Endothelial cell (in vitro differentiated cells): ENCODE results near the gene ACTRT1. TPM values are rescaled to one million over a fixed set of nuclear protein-coding genes. Genes with fewer than 3 reads are reported as not detected.

Source experiments
- DNase-seq: peaks from one replicate; pipeline ENCODE4 v3.0.0; 2021; ENCODE audit warnings: low spot score
- H3K27ac Mint-ChIP-seq: one replicate; pipeline ENCODE4 v1.8.0; 2021; ENCODE audit warnings: mixed read lengths, inconsistent platforms; ENCODE audit not compliant: unreplicated experiment
- H3K27me3 Mint-ChIP-seq: one replicate; pipeline ENCODE4 v1.8.0; 2021; ENCODE audit warnings: mild to moderate bottlenecking, moderate library complexity, mixed read lengths, inconsistent platforms; ENCODE audit not compliant: unreplicated experiment
- H3K36me3 Mint-ChIP-seq: one replicate; pipeline ENCODE4 v1.8.0; 2021; ENCODE audit warnings: mild to moderate bottlenecking, low read depth, mixed read lengths, inconsistent platforms; ENCODE audit not compliant: unreplicated experiment
- H3K4me1 Mint-ChIP-seq: one replicate; pipeline ENCODE4 v1.8.0; 2021; ENCODE audit warnings: mild to moderate bottlenecking, mixed read lengths, inconsistent platforms; ENCODE audit not compliant: unreplicated experiment
- H3K4me3 Mint-ChIP-seq: one replicate; pipeline ENCODE4 v1.8.0; 2021; ENCODE audit warnings: mild to moderate bottlenecking, mixed read lengths, inconsistent platforms; ENCODE audit not compliant: unreplicated experiment
- H3K9me3 Mint-ChIP-seq: one replicate; pipeline ENCODE4 v1.8.0; 2021; ENCODE audit warnings: mixed read lengths, inconsistent platforms; ENCODE audit not compliant: unreplicated experiment
- total RNA-seq: library from RNA; stranded (reverse); fragmentation: NEBNext Ultra II Directional; extraction: Animal tissue kit (Norgen Biotek cat#: 25700); gene quantifications from one replicate; pipeline ENCODE4 v1.2.1, GENCODE V29; 2021; ENCODE audit not compliant: unreplicated experiment
- TF ChIP-seq, protein P1 (sequence below): fragments of 200-600 bp; sonication (generic); IDR thresholded peaks from one replicate; pipeline ENCODE4 v1.5.0; 2021; ENCODE audit warnings: antibody characterized with exemption; ENCODE audit not compliant: unreplicated experiment

The ACTRT1 gene
- total RNA-seq, 1 donor from 2014 or later = not detected

DNA sequence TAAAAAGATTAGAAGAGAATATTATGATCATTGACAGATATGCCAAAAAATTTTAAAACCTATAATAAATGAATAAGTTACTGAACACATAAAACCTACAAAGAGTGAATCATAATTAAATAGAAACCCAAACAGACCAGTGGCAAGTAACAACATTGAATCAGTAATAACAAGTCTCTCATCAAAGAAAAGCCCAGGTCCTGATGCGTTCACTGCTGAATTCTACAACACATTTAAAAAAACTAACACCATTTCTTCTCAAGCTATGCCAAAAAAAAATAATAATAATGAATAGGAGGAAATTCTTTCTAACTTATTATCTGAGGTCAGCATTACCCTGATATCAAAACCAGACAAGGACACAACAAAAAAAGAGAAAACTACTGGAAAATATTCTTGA, 30.6 kb downstream of the ACTRT1 start:
- TF ChIP-seq, protein P1, sequence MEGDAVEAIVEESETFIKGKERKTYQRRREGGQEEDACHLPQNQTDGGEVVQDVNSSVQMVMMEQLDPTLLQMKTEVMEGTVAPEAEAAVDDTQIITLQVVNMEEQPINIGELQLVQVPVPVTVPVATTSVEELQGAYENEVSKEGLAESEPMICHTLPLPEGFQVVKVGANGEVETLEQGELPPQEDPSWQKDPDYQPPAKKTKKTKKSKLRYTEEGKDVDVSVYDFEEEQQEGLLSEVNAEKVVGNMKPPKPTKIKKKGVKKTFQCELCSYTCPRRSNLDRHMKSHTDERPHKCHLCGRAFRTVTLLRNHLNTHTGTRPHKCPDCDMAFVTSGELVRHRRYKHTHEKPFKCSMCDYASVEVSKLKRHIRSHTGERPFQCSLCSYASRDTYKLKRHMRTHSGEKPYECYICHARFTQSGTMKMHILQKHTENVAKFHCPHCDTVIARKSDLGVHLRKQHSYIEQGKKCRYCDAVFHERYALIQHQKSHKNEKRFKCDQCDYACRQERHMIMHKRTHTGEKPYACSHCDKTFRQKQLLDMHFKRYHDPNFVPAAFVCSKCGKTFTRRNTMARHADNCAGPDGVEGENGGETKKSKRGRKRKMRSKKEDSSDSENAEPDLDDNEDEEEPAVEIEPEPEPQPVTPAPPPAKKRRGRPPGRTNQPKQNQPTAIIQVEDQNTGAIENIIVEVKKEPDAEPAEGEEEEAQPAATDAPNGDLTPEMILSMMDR = no peak

DNA sequence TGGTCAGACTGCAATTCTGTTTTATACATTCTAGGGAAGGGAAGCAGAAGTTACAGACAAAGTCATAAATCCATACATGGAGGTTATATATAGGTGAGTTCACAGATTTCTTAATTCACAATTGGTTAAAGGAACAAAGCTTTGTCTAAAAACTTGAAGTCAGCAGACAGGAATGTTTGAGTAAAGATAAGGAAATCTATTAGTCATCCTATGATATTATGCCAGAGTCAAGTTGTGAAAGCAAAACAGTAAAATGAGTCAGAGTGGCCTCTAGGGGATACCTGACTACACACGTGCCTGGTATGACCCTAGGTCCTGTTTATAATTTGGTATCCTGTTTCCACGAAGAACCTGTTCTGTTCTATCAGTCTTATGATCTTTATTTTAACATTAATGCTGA, 31.5 kb downstream of the ACTRT1 start:
- TF ChIP-seq, protein P1 = no peak
- Mint-ChIP-seq H3K4me3 (no peak overlapping the region), H3K4me1 (no peaks in the 10 kb centered on the region), H3K9me3 (no peaks in the 10 kb centered on the region), H3K36me3 (no peaks in the 10 kb centered on the region), H3K27me3 (no peaks in the 10 kb centered on the region), H3K27ac (no peak overlapping the region)
- no peak for DNase-seq

More for the DNA sequence above, 30.6 kb downstream of the ACTRT1 start:
- Mint-ChIP-seq H3K4me3 (no peak overlapping the region), H3K27ac (no peak overlapping the region), H3K27me3 (no peaks in the 10 kb centered on the region), H3K4me1 (no peaks in the 10 kb centered on the region), H3K9me3 (no peaks in the 10 kb centered on the region), H3K36me3 (no peaks in the 10 kb centered on the region)
- DNase-seq = no peak

DNA sequence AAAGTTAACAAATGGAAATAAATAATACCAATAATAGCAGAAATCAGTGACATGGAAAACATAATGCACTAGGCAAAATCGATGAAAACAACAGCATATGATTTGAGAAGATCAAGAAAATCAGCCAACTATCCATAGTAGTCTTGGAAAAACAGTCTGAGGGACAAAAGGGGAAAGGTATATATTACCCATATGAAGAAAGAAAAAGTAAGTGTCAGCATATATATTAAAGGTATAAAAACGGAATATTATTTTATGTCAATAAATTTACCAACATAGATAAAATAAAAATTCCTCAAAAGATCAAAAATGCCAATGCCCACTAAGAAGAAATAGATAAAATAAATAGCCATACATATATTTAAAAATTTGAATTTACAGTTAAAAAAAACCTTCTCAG, 33.0 kb downstream of the ACTRT1 start:
- TF ChIP-seq, protein P1 = no peak
- Mint-ChIP-seq H3K27ac (no peak overlapping the region), H3K4me1 (no peaks in the 10 kb centered on the region), H3K36me3 (no peaks in the 10 kb centered on the region), H3K4me3 (no peak overlapping the region), H3K27me3 (no peaks in the 10 kb centered on the region), H3K9me3 (no peaks in the 10 kb centered on the region)
- no peak for DNase-seq

DNA sequence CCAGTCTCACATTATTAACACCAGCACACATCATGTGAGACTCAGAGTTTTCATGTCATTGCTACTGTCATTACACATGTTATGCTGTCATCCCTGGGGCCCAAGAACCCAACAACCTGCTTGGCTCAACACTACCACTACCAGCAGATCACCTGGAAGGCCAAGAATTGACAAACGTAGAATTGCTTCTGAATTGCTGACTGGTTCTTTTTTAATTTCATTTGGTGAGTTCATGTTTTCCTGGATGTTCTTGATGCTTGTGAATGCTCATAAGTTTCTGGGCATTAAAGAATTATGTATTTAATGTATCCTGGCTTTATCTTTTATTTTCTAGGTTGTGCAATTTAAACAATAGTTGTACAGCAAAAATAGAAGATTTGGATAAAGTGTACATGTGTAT, 40.2 kb downstream of the ACTRT1 start:
- Mint-ChIP-seq H3K36me3 (no peaks in the 10 kb centered on the region), H3K9me3 (no peaks in the 10 kb centered on the region), H3K27ac (no peak overlapping the region), H3K27me3 (peaks cover 2% of the 10 kb centered on the region), H3K4me3 (no peak overlapping the region), H3K4me1 (no peaks in the 10 kb centered on the region)
- TF ChIP-seq, protein P1 = no peak
- no peak for DNase-seq

DNA sequence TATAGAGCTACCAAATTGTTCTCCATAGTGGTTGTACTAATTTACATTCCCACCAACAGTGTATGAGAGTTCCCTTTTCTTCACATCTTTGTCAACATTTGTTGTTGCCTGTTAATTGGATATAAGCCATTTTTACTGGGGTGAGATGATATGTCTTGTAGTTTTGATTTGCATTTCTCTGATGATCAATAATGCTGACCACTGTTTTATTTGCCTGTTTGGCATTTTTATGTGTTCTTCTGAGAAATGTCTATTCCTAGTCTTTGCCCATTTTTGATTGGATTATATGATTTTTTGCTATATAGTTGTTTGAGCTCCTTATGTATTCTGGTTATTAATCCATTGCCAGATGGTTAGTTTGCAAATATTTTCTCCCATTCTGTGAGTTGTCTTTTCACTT, 44.3 kb downstream of the ACTRT1 start:
- TF ChIP-seq, protein P1 = no peak
- Mint-ChIP-seq H3K27ac (no peak overlapping the region), H3K9me3 (no peaks in the 10 kb centered on the region), H3K36me3 (no peaks in the 10 kb centered on the region), H3K4me1 (no peaks in the 10 kb centered on the region), H3K4me3 (no peak overlapping the region), H3K27me3 (peaks cover 2% of the 10 kb centered on the region)
- no peak for DNase-seq
